Neural cell (in vitro differentiated cells): Measurements from ENCODE around the gene GCNT2. TPM values are rescaled to one million over a fixed set of nuclear protein-coding genes. Genes with fewer than 3 reads are reported as not detected.

Experiments used
- H2AFZ ChIP-seq: fragments of 200-600, 300-800 bp; sonication (generic), shearing (Covaris generic); 2 replicates; pipeline ENCODE4 v1.6.0; 2014; ENCODE audit warnings: low read depth, mild to moderate bottlenecking, antibody characterized with exemption, low read length, moderate library complexity
- H3F3A ChIP-seq: fragments of 200-600 bp; shearing (Covaris generic); 2 replicates; pipeline ENCODE4 v1.6.1; 2016; ENCODE audit warnings: mild to moderate bottlenecking, moderate library complexity, mixed read lengths, antibody characterized with exemption, low read length; ENCODE audit not compliant: insufficient read depth, poor library complexity, severe bottlenecking
- H3K27ac ChIP-seq: fragments of 200-600, 300-800 bp; sonication (generic), shearing (Covaris generic); 2 replicates; pipeline ENCODE4 v1.5.1; 2014; ENCODE audit warnings: mild to moderate bottlenecking, low read length, moderate library complexity
- H3K27me3 ChIP-seq: fragments of 300-800, 200-600 bp; sonication (generic), shearing (Covaris generic); 2 replicates; pipeline ENCODE4 v1.6.0; 2014; ENCODE audit warnings: mild to moderate bottlenecking, low read depth, low read length, moderate library complexity; ENCODE audit not compliant: insufficient read depth
- H3K36me3 ChIP-seq: fragments of 300-800, 200-600 bp; sonication (generic), shearing (Covaris generic); 2 replicates; pipeline ENCODE4 v1.5.1; 2014; ENCODE audit warnings: mild to moderate bottlenecking, antibody characterized with exemption, low read length, moderate library complexity; ENCODE audit not compliant: insufficient read depth
- H3K4me2 ChIP-seq: fragments of 300-800, 200-600 bp; sonication (generic), shearing (Covaris generic); 2 replicates; pipeline ENCODE4 v1.6.0; 2014; ENCODE audit warnings: mild to moderate bottlenecking, low read length
- H3K4me3 ChIP-seq: fragments of 300-800, 200-600 bp; sonication (generic), shearing (Covaris generic); 2 replicates; pipeline ENCODE4 v1.5.1; 2014; ENCODE audit warnings: mild to moderate bottlenecking, low read length, moderate library complexity
- H3K79me2 ChIP-seq: fragments of 200-600 bp; shearing (Covaris generic); replicated peaks from 2 replicates; pipeline ENCODE4 v1.6.0; 2014; ENCODE audit warnings: mild to moderate bottlenecking, low read length, moderate library complexity; ENCODE audit not compliant: insufficient read depth
- H3K9ac ChIP-seq: fragments of 300-800, 200-600 bp; sonication (generic), shearing (Covaris generic); 2 replicates; pipeline ENCODE4 v1.6.1; 2016; ENCODE audit warnings: mild to moderate bottlenecking, low read length, mixed read lengths
- H3K9me2 ChIP-seq: fragments of 200-600 bp; shearing (Covaris generic); 2 replicates; pipeline ENCODE4 v1.6.1; 2016; ENCODE audit warnings: mild to moderate bottlenecking, low read length, mixed read lengths; ENCODE audit not compliant: insufficient read depth
- H3K9me3 ChIP-seq: fragments of 200-600, 300-800 bp; sonication (generic), shearing (Covaris generic); 2 replicates; pipeline ENCODE4 v1.6.1; 2016; ENCODE audit warnings: mild to moderate bottlenecking, mixed run types, low read length, moderate library complexity, mixed read lengths
- H4K20me1 ChIP-seq: fragments of 200-600 bp; shearing (Covaris generic); 2 replicates; pipeline ENCODE4 v1.6.1; 2016; ENCODE audit warnings: mild to moderate bottlenecking, mixed run types; ENCODE audit not compliant: insufficient read depth
- CTCF ChIP-seq: fragments of 450-650 bp; IDR thresholded peaks from 2 replicates; pipeline ENCODE4 v1.5.1; 2014; ENCODE audit warnings: antibody characterized with exemption, mild to moderate bottlenecking, moderate library complexity; ENCODE audit not compliant: poor library complexity, severe bottlenecking
- EP300 ChIP-seq: fragments of 450-650 bp; conservative IDR thresholded peaks from 2 replicates; pipeline ENCODE4 v1.6.1; 2014; ENCODE audit warnings: antibody characterized with exemption, mild to moderate bottlenecking, moderate library complexity; ENCODE audit not compliant: poor library complexity, severe bottlenecking
- EZH2 ChIP-seq: fragments of 200-600, 300-800 bp; shearing (Covaris generic), sonication (generic); IDR thresholded peaks from 2 replicates; pipeline ENCODE4 v1.6.1; 2014; ENCODE audit warnings: antibody characterized with exemption, low read length, borderline replicate concordance, mild to moderate bottlenecking; ENCODE audit not compliant: insufficient read depth, poor library complexity, severe bottlenecking
- MXI1 ChIP-seq: fragments of 450-650 bp; conservative IDR thresholded peaks from 2 replicates; pipeline ENCODE4 v1.6.1; 2014; ENCODE audit warnings: antibody characterized with exemption, mild to moderate bottlenecking; ENCODE audit not compliant: poor library complexity, severe bottlenecking
- POLR2AphosphoS5 ChIP-seq: IDR thresholded peaks from 2 replicates; pipeline ENCODE4 v1.6.1; 2012
- RAD21 ChIP-seq: fragments of 450-650 bp; conservative IDR thresholded peaks from 2 replicates; pipeline ENCODE4 v1.6.1; 2014; ENCODE audit warnings: antibody characterized with exemption, mild to moderate bottlenecking, moderate library complexity
- REST ChIP-seq: IDR thresholded peaks from 2 replicates; pipeline ENCODE4 v1.6.1; 2012; ENCODE audit warnings: borderline replicate concordance
- SMC3 ChIP-seq: fragments of 450-650 bp; conservative IDR thresholded peaks from 2 replicates; pipeline ENCODE4 v1.6.1; 2014; ENCODE audit warnings: antibody characterized with exemption, mild to moderate bottlenecking, moderate library complexity; ENCODE audit not compliant: poor library complexity
- TAF1 ChIP-seq: IDR thresholded peaks from 2 replicates; pipeline ENCODE4 v1.6.1; 2012; ENCODE audit warnings: low read depth
- polyA plus RNA-seq: library from polyadenylated mRNA; depleted of rRNA; stranded (reverse); fragments of >200 nt; gene quantifications from 2 replicates; pipeline ENCODE4 v1.2.3, GENCODE V29; 2014

The GCNT2 gene
- polyA plus RNA-seq, 1 donor from 2014 or later, result 9.4 TPM

GRCh38 chr6:10610289-10610688 lies 89.1 kb downstream of the GCNT2 start:
- no peak overlapping the region for H3K9ac ChIP-seq
- no peak overlapping the region for H3K4me3 ChIP-seq
- no peak overlapping the region for H3K27ac ChIP-seq
- no peak overlapping the region for H3K4me2 ChIP-seq
- TF ChIP-seq MXI1 (no peak), REST (no peak), SMC3 (no peak), CTCF (no peak), EP300 (no peak), RAD21 (no peak), POLR2AphosphoS5 (no peak), TAF1 (no peak), EZH2 (no peak)
- no peak overlapping the region for H2AFZ ChIP-seq
- peaks cover 4% of the 10 kb centered on the region for H3K9me3 ChIP-seq
- no peaks in the 10 kb centered on the region for H4K20me1 ChIP-seq
- H3K36me3 ChIP-seq, result no peaks in the 10 kb centered on the region
- no peaks in the 10 kb centered on the region for H3F3A ChIP-seq
- no peaks in the 10 kb centered on the region for H3K9me2 ChIP-seq
- no peaks in the 10 kb centered on the region for H3K79me2 ChIP-seq
- no peaks in the 10 kb centered on the region for H3K27me3 ChIP-seq

GRCh38 chr6:10612161-10612560 lies 91.0 kb downstream of the GCNT2 start:
- Histone ChIP-seq H4K20me1 (no peaks in the 10 kb centered on the region), H3K27me3 (no peaks in the 10 kb centered on the region), H3K79me2 (no peaks in the 10 kb centered on the region), H3K4me3 (no peak overlapping the region), H3F3A (no peaks in the 10 kb centered on the region), H2AFZ (no peak overlapping the region), H3K9ac (no peak overlapping the region), H3K27ac (no peak overlapping the region), H3K9me3 (peaks cover 4% of the 10 kb centered on the region), H3K9me2 (no peaks in the 10 kb centered on the region), H3K4me2 (no peak overlapping the region), H3K36me3 (no peaks in the 10 kb centered on the region)
- TF ChIP-seq TAF1 (no peak), RAD21 (no peak), EP300 (no peak), MXI1 (no peak), REST (no peak), CTCF (no peak), POLR2AphosphoS5 (no peak), SMC3 (no peak), EZH2 (no peak)
